H1 (cell line): ENCODE results near the gene ADM. TPM values are rescaled to one million over a fixed set of nuclear protein-coding genes. Genes with fewer than 3 reads are reported as not detected.

ENCODE experiments used
- EP300 ChIP-seq, 2 experiments: IDR thresholded peaks; 1 replicate in 1 of 2; 2 replicates in 1 of 2; pipeline ENCODE4 v1.6.1; 2011 to 2012; ENCODE audit warnings: low read depth in 2 of 2, low read length in 2 of 2, mild to moderate bottlenecking in 2 of 2, borderline replicate concordance in 1 of 2, inconsistent platforms in 1 of 2, moderate library complexity in 1 of 2
- GABPA ChIP-seq: IDR thresholded peaks from 2 replicates; pipeline ENCODE4 v1.6.1; 2011; ENCODE audit warnings: mild to moderate bottlenecking, low read length, moderate library complexity, borderline replicate concordance; ENCODE audit not compliant: insufficient read depth
- MAFK ChIP-seq: IDR thresholded peaks from 2 replicates; pipeline ENCODE4 v1.6.1; 2012; ENCODE audit warnings: low read depth, mild to moderate bottlenecking, improper control_type of control experiment, low read length
- PHF8 ChIP-seq: fragments of 200-600 bp; sonication (generic); conservative IDR thresholded peaks from 2 replicates; pipeline ENCODE4 v1.7.1; 2012; ENCODE audit warnings: low read depth, mild to moderate bottlenecking, inconsistent platforms, low read length, moderate library complexity
- RXRA ChIP-seq: IDR thresholded peaks from 2 replicates; pipeline ENCODE4 v1.6.1; 2011; ENCODE audit warnings: low read depth, mild to moderate bottlenecking, low read length, moderate library complexity; ENCODE audit not compliant: insufficient read depth
- SP1 ChIP-seq: IDR thresholded peaks from 2 replicates; pipeline ENCODE4 v1.6.1; 2011; ENCODE audit warnings: low read depth, low read length
- TAF1 ChIP-seq: IDR thresholded peaks from 2 replicates; pipeline ENCODE4 v1.6.1; 2011; ENCODE audit warnings: mild to moderate bottlenecking, low read depth, low read length
- TBP ChIP-seq: IDR thresholded peaks from 2 replicates; pipeline ENCODE4 v1.6.1; 2011; ENCODE audit warnings: low read depth, low read length, improper control_type of control experiment
- TEAD4 ChIP-seq: IDR thresholded peaks from 2 replicates; pipeline ENCODE4 v1.6.1; 2012; ENCODE audit warnings: low read depth, low read length, inconsistent platforms, mixed read lengths
- polyA plus RNA-seq, 7 experiments: library from polyadenylated mRNA; depleted of rRNA in 3 of 7; stranded (reverse) in 5 of 7; unstranded in 2 of 7; fragments of >200 nt in 5 of 7; fragments of 200-250 nt in 2 of 7; gene quantifications; 1 replicate in 5 of 7; 2 replicates in 1 of 7; 4 replicates in 1 of 7; pipeline versions ENCODE4 v1.2.1 to v1.2.3, GENCODE V29; 2011 to 2013; ENCODE audit warnings: missing spikeins in 2 of 7, mixed read lengths in 2 of 7
- total RNA-seq: library from RNA; stranded (reverse); fragmentation: NEBNext Ultra II Directional; extraction: Animal tissue kit (Norgen Biotek cat#: 25700); gene quantifications from 2 replicates; pipeline ENCODE4 v1.2.1, GENCODE V29; 2021
- TF ChIP-seq, protein P1 (sequence below): IDR thresholded peaks from 2 replicates; pipeline ENCODE4 v1.6.1; 2012; ENCODE audit warnings: inconsistent platforms
- TF ChIP-seq, protein P2 (sequence below): IDR thresholded peaks from 2 replicates; pipeline ENCODE4 v1.6.1; 2011; ENCODE audit warnings: low read depth, mild to moderate bottlenecking, low read length; ENCODE audit not compliant: insufficient read depth

Gene ADM
- total and polyA plus RNA-seq, 2 of the 8 experiments (the other 6 are each of a cell fraction or from before 2014, with no cell fraction given): 94.1 to 95.6 TPM

DNA sequence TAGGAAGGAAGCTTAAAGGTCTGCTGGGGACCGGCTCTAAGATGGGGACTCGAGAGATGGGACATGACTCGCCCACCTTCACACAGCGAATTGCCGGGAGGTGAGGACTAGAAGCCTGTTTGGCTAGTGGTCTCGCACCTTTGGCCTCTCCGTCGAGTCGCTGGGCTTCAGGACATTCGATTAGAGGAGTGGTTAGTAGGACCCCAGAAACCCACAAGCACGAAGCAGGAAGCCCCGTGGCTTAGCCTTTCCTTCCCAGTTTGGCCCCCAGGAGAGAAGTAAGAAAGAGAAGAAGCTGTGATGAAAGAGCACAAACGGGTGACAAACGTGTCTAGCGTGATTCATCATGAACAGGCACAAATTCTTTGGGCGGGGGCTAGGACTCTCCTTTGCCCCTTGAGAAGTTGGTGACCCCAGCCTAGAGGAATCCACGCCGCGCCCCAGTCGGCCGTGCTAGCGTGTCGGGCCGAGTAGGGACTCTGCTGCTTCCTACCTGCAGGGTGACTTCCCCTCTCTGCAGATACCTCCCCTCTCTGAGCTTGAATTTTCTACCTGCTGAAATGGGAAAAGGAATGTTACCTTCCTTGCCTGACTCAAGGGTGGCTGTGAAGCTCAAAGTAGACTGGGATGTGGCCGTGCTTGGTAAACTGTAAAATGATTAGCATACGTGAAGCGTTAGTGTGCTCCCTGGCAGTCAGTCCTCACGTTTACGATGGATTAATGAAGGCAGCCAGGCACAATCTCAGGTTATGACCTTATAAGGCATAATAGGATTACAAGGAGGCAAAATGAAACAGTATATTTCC, 1.1 kb upstream of the ADM start (continued):
- peak; percentile 43; the same call in 1 of the 2 replicates for TF ChIP-seq TBP
- peak; percentile 62; the same call in 1 of the 2 replicates for TF ChIP-seq TAF1
- TF ChIP-seq EP300 (IDR thresholded peaks at IDR 0.05; ENCODE audit: borderline replicate concordance in 1 of 2, low read depth in 2 of 2, low read length in 2 of 2): no peak
- TF ChIP-seq SP1: 0 out of 2 replicates have a peak, but pooled peaks have one; percentile 15
- no peak for TF ChIP-seq RXRA
- TF ChIP-seq GABPA: no peak
- no peak for TF ChIP-seq MAFK
- TF ChIP-seq, protein P1, sequence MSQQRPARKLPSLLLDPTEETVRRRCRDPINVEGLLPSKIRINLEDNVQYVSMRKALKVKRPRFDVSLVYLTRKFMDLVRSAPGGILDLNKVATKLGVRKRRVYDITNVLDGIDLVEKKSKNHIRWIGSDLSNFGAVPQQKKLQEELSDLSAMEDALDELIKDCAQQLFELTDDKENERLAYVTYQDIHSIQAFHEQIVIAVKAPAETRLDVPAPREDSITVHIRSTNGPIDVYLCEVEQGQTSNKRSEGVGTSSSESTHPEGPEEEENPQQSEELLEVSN: no peak
- no peak for TF ChIP-seq PHF8
- TF ChIP-seq, protein P2, sequence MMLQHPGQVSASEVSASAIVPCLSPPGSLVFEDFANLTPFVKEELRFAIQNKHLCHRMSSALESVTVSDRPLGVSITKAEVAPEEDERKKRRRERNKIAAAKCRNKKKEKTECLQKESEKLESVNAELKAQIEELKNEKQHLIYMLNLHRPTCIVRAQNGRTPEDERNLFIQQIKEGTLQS: no peak
- peak; percentile 3; the same call in 1 of the 2 replicates for TF ChIP-seq TEAD4
- TF ChIP-seq, all 59 proteins: peak for 11
